ENCODE measurements around the gene PCCA. TPM values are rescaled to one million over a fixed set of nuclear protein-coding genes. Genes with fewer than 3 reads are reported as not detected.

Gene PCCA
- total and polyA plus RNA-seq, 8 donors = 26.8 to 48.9 (median 37.6) TPM

GRCh38 chr13:100473501-100474044 lies 384.7 kb downstream of the PCCA start:
- intact Hi-C loops (cut with DNase I) = no loop called here
- ATAC-seq (no peak), DNase-seq (no peak)
- H3K4me1 ChIP-seq = no peaks in the 10 kb centered on the region
- H3K27me3 ChIP-seq = no peaks in the 10 kb centered on the region
- H3K9me3 ChIP-seq = no peaks in the 10 kb centered on the region
- H3K27ac ChIP-seq = no peak overlapping the region
- no peak overlapping the region for H3K4me3 ChIP-seq
- H3K36me3 ChIP-seq = no peaks in the 10 kb centered on the region
- no peak for TF ChIP-seq CTCF (IDR thresholded peaks at IDR 0.05)

- H3K4me3 ChIP-seq = no peak overlapping the region
- DNase-seq (no peak), ATAC-seq (no peak)
- no peak overlapping the region for H3K27ac ChIP-seq
- intact Hi-C loops (cut with DNase I) = no loop called here
- no peaks in the 10 kb centered on the region for H3K27me3 ChIP-seq
- H3K9me3 ChIP-seq = no peaks in the 10 kb centered on the region
- H3K36me3 ChIP-seq = no peaks in the 10 kb centered on the region
- H3K4me1 ChIP-seq = no peaks in the 10 kb centered on the region
- TF ChIP-seq CTCF (IDR thresholded peaks at IDR 0.05) = no peak
Observed at GRCh38 chr13:100476963-100477362, 388.1 kb downstream of the PCCA start.

GRCh38 chr13:100478107-100478809 lies 389.4 kb downstream of the PCCA start:
- intact Hi-C loops (cut with DNase I) = no loop called here
- H3K27ac ChIP-seq = no peak overlapping the region
- H3K36me3 ChIP-seq = no peaks in the 10 kb centered on the region
- no peaks in the 10 kb centered on the region for H3K4me1 ChIP-seq
- no peak overlapping the region for H3K4me3 ChIP-seq
- H3K9me3 ChIP-seq = no peaks in the 10 kb centered on the region
- ATAC-seq = no peak
- no peak for TF ChIP-seq CTCF (IDR thresholded peaks at IDR 0.05)
- H3K27me3 ChIP-seq = no peaks in the 10 kb centered on the region
- DNase-seq = no peak

- no peak overlapping the region for H3K27ac ChIP-seq
- intact Hi-C loops (cut with DNase I) = no loop called here
- ATAC-seq (no peak), DNase-seq (no peak)
- H3K27me3 ChIP-seq = no peaks in the 10 kb centered on the region
- H3K9me3 ChIP-seq = no peaks in the 10 kb centered on the region
- no peaks in the 10 kb centered on the region for H3K36me3 ChIP-seq
- no peak overlapping the region for H3K4me3 ChIP-seq
- H3K4me1 ChIP-seq = no peaks in the 10 kb centered on the region
- TF ChIP-seq CTCF (IDR thresholded peaks at IDR 0.05) = no peak
Observed at GRCh38 chr13:100480676-100481075, 391.8 kb downstream of the PCCA start.

GRCh38 chr13:100483139-100483538 lies 394.2 kb downstream of the PCCA start:
- Histone ChIP-seq H3K9me3 (no peaks in the 10 kb centered on the region), H3K27me3 (no peaks in the 10 kb centered on the region), H3K4me3 (no peak overlapping the region), H3K36me3 (no peaks in the 10 kb centered on the region), H3K27ac (no peak overlapping the region), H3K4me1 (no peaks in the 10 kb centered on the region)
- DNase-seq = no peak
- intact Hi-C loops (cut with DNase I) = no loop called here
- no peak for TF ChIP-seq CTCF (IDR thresholded peaks at IDR 0.05)
- no peak for ATAC-seq
